HuH-7.5 (cell line): Measurements from ENCODE around the gene NFATC3.

Experiments used
- DNase-seq: peaks from one replicate; pipeline ENCODE4 v3.0.0; 2011; ENCODE audit warnings: low spot score

The NFATC3 gene

GRCh38 chr16:68190081-68190480 lies 104.9 kb downstream of the NFATC3 start:
- DNase-seq = no peak

GRCh38 chr16:68190736-68191510 lies 105.8 kb downstream of the NFATC3 start:
- no peak for DNase-seq

GRCh38 chr16:68194251-68194650 lies 109.1 kb downstream of the NFATC3 start:
- no peak for DNase-seq

- no peak for DNase-seq
These were observed 112.1 kb downstream of the NFATC3 start for GRCh38 chr16:68197250-68197649.

- no peak for DNase-seq
These were observed 115.1 kb downstream of the NFATC3 start for GRCh38 chr16:68200088-68200783.

- no peak for DNase-seq
These were observed 116.9 kb downstream of the NFATC3 start for GRCh38 chr16:68202091-68202519.

GRCh38 chr16:68206245-68206644 lies 121.1 kb downstream of the NFATC3 start:
- no peak for DNase-seq

GRCh38 chr16:68214726-68215125 lies 129.6 kb downstream of the NFATC3 start:
- no peak for DNase-seq

GRCh38 chr16:68215302-68215701 lies 130.1 kb downstream of the NFATC3 start:
- DNase-seq = no peak

- DNase-seq = no peak
These were observed 131.1 kb downstream of the NFATC3 start for GRCh38 chr16:68216240-68216639.

- no peak for DNase-seq
These were observed 132.3 kb downstream of the NFATC3 start for GRCh38 chr16:68217506-68217905.

GRCh38 chr16:68219725-68220351 lies 134.7 kb downstream of the NFATC3 start:
- DNase-seq = no peak

- DNase-seq = no peak
These were observed 137.9 kb downstream of the NFATC3 start for GRCh38 chr16:68223072-68223471.

GRCh38 chr16:68226116-68226515 lies 140.9 kb downstream of the NFATC3 start:
- DNase-seq = no peak

- no peak for DNase-seq
These were observed 142.1 kb downstream of the NFATC3 start for GRCh38 chr16:68227183-68227793.

GRCh38 chr16:68227850-68228553 lies 142.8 kb downstream of the NFATC3 start:
- no peak for DNase-seq

GRCh38 chr16:68228652-68229051 lies 143.5 kb downstream of the NFATC3 start:
- no peak for DNase-seq

GRCh38 chr16:68229431-68230175 lies 144.4 kb downstream of the NFATC3 start:
- DNase-seq = no peak

- DNase-seq = no peak
These were observed 145.0 kb downstream of the NFATC3 start for GRCh38 chr16:68230176-68230571.

GRCh38 chr16:68230956-68231355 lies 145.8 kb downstream of the NFATC3 start:
- DNase-seq = no peak
